Fibroblast of lung (primary cell): Measurements from ENCODE around the gene DBNDD1. TPM values are rescaled to one million over a fixed set of nuclear protein-coding genes. Genes with fewer than 3 reads are reported as not detected.

Source experiments
- DNase-seq, 2 donors: peaks; one replicate each; pipeline versions ENCODE4 v3.0.0 to v3.0.0-alpha.2; 2010; ENCODE audit warnings: low read depth in 2 of 2
- H2AFZ ChIP-seq: 2 replicates; pipeline ENCODE4 v1.5.1; 2012; ENCODE audit warnings: low read length, control low read depth, inconsistent platforms
- H3K27ac ChIP-seq: 2 replicates; pipeline ENCODE4 v1.5.1; 2011; ENCODE audit warnings: low read length, control low read depth; ENCODE audit not compliant: insufficient read depth
- H3K27me3 ChIP-seq: 2 replicates; pipeline ENCODE4 v1.5.1; 2011; ENCODE audit warnings: mild to moderate bottlenecking, low read length; ENCODE audit not compliant: control insufficient read depth, insufficient read depth
- H3K36me3 ChIP-seq: 2 replicates; pipeline ENCODE4 v1.5.1; 2011; ENCODE audit warnings: low read length; ENCODE audit not compliant: control insufficient read depth, insufficient read depth
- H3K4me1 ChIP-seq: 2 replicates; pipeline ENCODE4 v1.5.1; 2011; ENCODE audit warnings: low read length; ENCODE audit not compliant: control insufficient read depth, insufficient read depth; ENCODE audit errors: extremely low read depth
- H3K4me2 ChIP-seq: 2 replicates; pipeline ENCODE4 v1.5.1; 2011; ENCODE audit warnings: low read length, control low read depth; ENCODE audit not compliant: insufficient read depth; ENCODE audit errors: extremely low read depth
- H3K4me3 ChIP-seq, 4 experiments: fragments of 200-600 bp in 1 of 4; sonication (generic) in 1 of 4; replicated peaks in 1 of 4; 2 replicates each; pipeline ENCODE4 v1.5.1; 2011 to 2016; ENCODE audit warnings: low read length in 4 of 4, low read depth in 3 of 4, mild to moderate bottlenecking in 3 of 4, control low read depth in 2 of 4, inconsistent platforms in 1 of 4, mixed read lengths in 1 of 4; ENCODE audit not compliant: insufficient read depth in 1 of 4; ENCODE audit errors: control extremely low read depth in 1 of 4
- H3K79me2 ChIP-seq: 2 replicates; pipeline ENCODE4 v1.5.1; 2012; ENCODE audit warnings: mild to moderate bottlenecking, low read length, inconsistent platforms; ENCODE audit not compliant: control insufficient read depth, insufficient read depth
- H3K9ac ChIP-seq: 2 replicates; pipeline ENCODE4 v1.5.1; 2011; ENCODE audit warnings: mild to moderate bottlenecking, low read length, control low read depth; ENCODE audit not compliant: insufficient read depth
- H3K9me3 ChIP-seq: 2 replicates; pipeline ENCODE4 v1.5.1; 2012; ENCODE audit warnings: low read depth, low read length; ENCODE audit not compliant: control insufficient read depth, insufficient read depth
- H4K20me1 ChIP-seq: 2 replicates; pipeline ENCODE4 v1.5.1; 2011; ENCODE audit warnings: low read length; ENCODE audit not compliant: control insufficient read depth, insufficient read depth; ENCODE audit errors: extremely low read depth
- CTCF ChIP-seq, 2 donors: IDR thresholded peaks in 1 of 2; conservative IDR thresholded peaks in 1 of 2; 1 replicate in 1 of 2; 2 replicates in 1 of 2; pipeline ENCODE4 v1.5.1; 2011 to 2012; ENCODE audit warnings: low read length in 2 of 2, control low read depth in 1 of 2, inconsistent platforms in 1 of 2, low read depth in 1 of 2, mild to moderate bottlenecking in 1 of 2
- EZH2 ChIP-seq: IDR thresholded peaks from 2 replicates; pipeline ENCODE4 v1.5.1; 2012; ENCODE audit warnings: low read length, control low read depth, mild to moderate bottlenecking; ENCODE audit errors: missing control alignments
- polyA plus RNA-seq, 2 donors: library from polyadenylated mRNA; depleted of rRNA in 1 of 2; stranded (reverse) in 1 of 2; unstranded in 1 of 2; fragments of >200 nt; gene quantifications; 2 replicates each; pipeline ENCODE4 v1.2.1, GENCODE V29; 2011 to 2012; ENCODE audit warnings: missing spikeins in 1 of 2
- total RNA-seq: library from RNA; depleted of rRNA; stranded (reverse); fragments of >200 nt; gene quantifications from 2 replicates; pipeline ENCODE4 v1.2.1, GENCODE V29; 2014

The DBNDD1 gene
- total and polyA plus RNA-seq, 2 donors (not counting 1 experiment from before 2014, with no cell fraction given): 2.1 to 3.6 TPM

GRCh38 chr16:89965447-89966225 is 53.6 kb downstream of the DBNDD1 start:
- H3K4me1 ChIP-seq: no peaks in the 10 kb centered on the region
- no peak overlapping the region for H3K27ac ChIP-seq
- H3K27me3 ChIP-seq: no peaks in the 10 kb centered on the region
- no peak overlapping the region for H2AFZ ChIP-seq
- no peak overlapping the region for H3K4me3 ChIP-seq
- H3K36me3 ChIP-seq: peaks cover 5% of the 10 kb centered on the region
- DNase-seq: no peak
- H3K9me3 ChIP-seq: no peaks in the 10 kb centered on the region
- H3K79me2 ChIP-seq: no peaks in the 10 kb centered on the region
- H4K20me1 ChIP-seq: no peaks in the 10 kb centered on the region
- TF ChIP-seq CTCF (conservative IDR thresholded peaks at IDR 0.05 in 1 of 2, IDR thresholded peaks at IDR 0.05 in 1 of 2; ENCODE audit: low read depth in 1 of 2, low read length in 2 of 2) (no peak), EZH2 (no peak)
- no peak overlapping the region for H3K9ac ChIP-seq
- no peak overlapping the region for H3K4me2 ChIP-seq

GRCh38 chr16:89964201-89964600 is 55.1 kb downstream of the DBNDD1 start:
- H3K27me3 ChIP-seq: no peaks in the 10 kb centered on the region
- H3K36me3 ChIP-seq: peaks cover 9% of the 10 kb centered on the region
- no peak overlapping the region for H3K4me2 ChIP-seq
- no peak overlapping the region for H2AFZ ChIP-seq
- no peaks in the 10 kb centered on the region for H3K79me2 ChIP-seq
- no peak for TF ChIP-seq EZH2
- TF ChIP-seq CTCF (conservative IDR thresholded peaks at IDR 0.05 in 1 of 2, IDR thresholded peaks at IDR 0.05 in 1 of 2; ENCODE audit: low read depth in 1 of 2, low read length in 2 of 2): no peak
- H3K4me3 ChIP-seq: no peak overlapping the region
- no peak overlapping the region for H3K9ac ChIP-seq
- DNase-seq: no peak
- H3K9me3 ChIP-seq: no peaks in the 10 kb centered on the region
- H3K27ac ChIP-seq: no peak overlapping the region
- no peaks in the 10 kb centered on the region for H3K4me1 ChIP-seq
- no peaks in the 10 kb centered on the region for H4K20me1 ChIP-seq

GRCh38 chr16:89962754-89963498 is 56.3 kb downstream of the DBNDD1 start:
- Histone ChIP-seq H3K36me3 (peaks cover 14% of the 10 kb centered on the region), H3K4me2 (no peak overlapping the region), H2AFZ (no peak overlapping the region), H3K79me2 (no peaks in the 10 kb centered on the region), H3K9ac (no peak overlapping the region), H3K27me3 (no peaks in the 10 kb centered on the region), H3K4me3 (no peak overlapping the region), H3K27ac (no peak overlapping the region), H4K20me1 (no peaks in the 10 kb centered on the region), H3K4me1 (no peaks in the 10 kb centered on the region), H3K9me3 (no peaks in the 10 kb centered on the region)
- TF ChIP-seq EZH2 (no peak), CTCF (conservative IDR thresholded peaks at IDR 0.05 in 1 of 2, IDR thresholded peaks at IDR 0.05 in 1 of 2; ENCODE audit: low read depth in 1 of 2, low read length in 2 of 2) (no peak)
- DNase-seq: no peak
